ENCODE results near the gene ROPN1L. TPM values are rescaled to one million over a fixed set of nuclear protein-coding genes. Genes with fewer than 3 reads are reported as not detected.

ROPN1L gene
- total and polyA plus RNA-seq, 10 of the 15 experiments (the other 5 are each of a cell fraction or from before 2014, with no cell fraction given): 0.07 to 0.38 (median 0.22) TPM; not detected in 6

- Histone ChIP-seq H3K9ac (ENCODE audit: control insufficient read depth, insufficient read depth, low read length) (no peak overlapping the region), H3K4me1 (ENCODE audit: control insufficient read depth, insufficient read depth, low read length) (no peaks in the 10 kb centered on the region), H3K27ac (ENCODE audit: control insufficient read depth, insufficient read depth) (no peak overlapping the region), H3K79me2 (ENCODE audit: control insufficient read depth, insufficient read depth, low read length) (no peaks in the 10 kb centered on the region), H3K27me3 (replicated peaks in 1 of 2; ENCODE audit: control insufficient read depth in 2 of 2, insufficient read depth in 2 of 2, low read length in 1 of 2) (no peaks in the 10 kb centered on the region), H2AFZ (ENCODE audit: control insufficient read depth, low read depth, low read length) (no peak overlapping the region), H4K20me1 (ENCODE audit: control insufficient read depth, insufficient read depth) (no peaks in the 10 kb centered on the region), H3K36me3 (ENCODE audit: control insufficient read depth in 2 of 2, insufficient read depth in 2 of 2, low read length in 1 of 2) (no peaks in the 10 kb centered on the region), H3K9me3 (replicated peaks; ENCODE audit: control insufficient read depth, insufficient read depth, low read length) (no peaks in the 10 kb centered on the region), H3K4me2 (ENCODE audit: control insufficient read depth, insufficient read depth) (no peak overlapping the region), H3K4me3 (no peak overlapping the region)
- DNase-seq (ENCODE audit: low read depth, low spot score): no peak
- intact Hi-C loops (cut with micrococcal nuclease; ENCODE audit: unreplicated experiment): no loop called here
- CTCF ChIA-PET: no interaction called here
- no TSS peak for BruUV-seq (replicated peaks)
- RAD21 ChIA-PET (ENCODE audit: unreplicated experiment): no interaction called here
- in situ Hi-C loops (cut with MboI): no loop called here
- no peak for ATAC-seq
- no peak for FAIRE-seq
- SMC1A ChIA-PET (ENCODE audit: uncharacterized antibody, unreplicated experiment): no interaction called here
- POLR2A ChIA-PET: no interaction called here
- WGBS (ENCODE audit: insufficient coverage, insufficient replicate concordance, low lambda C conversion rate, missing lambda C conversion rate): 43% methylated on average over 10 of the region's 10 CpGs
- no peak for TF ChIP-seq CHD1 (IDR thresholded peaks at IDR 0.05; ENCODE audit: low read depth, low read length)
- TF ChIP-seq, protein P1, sequence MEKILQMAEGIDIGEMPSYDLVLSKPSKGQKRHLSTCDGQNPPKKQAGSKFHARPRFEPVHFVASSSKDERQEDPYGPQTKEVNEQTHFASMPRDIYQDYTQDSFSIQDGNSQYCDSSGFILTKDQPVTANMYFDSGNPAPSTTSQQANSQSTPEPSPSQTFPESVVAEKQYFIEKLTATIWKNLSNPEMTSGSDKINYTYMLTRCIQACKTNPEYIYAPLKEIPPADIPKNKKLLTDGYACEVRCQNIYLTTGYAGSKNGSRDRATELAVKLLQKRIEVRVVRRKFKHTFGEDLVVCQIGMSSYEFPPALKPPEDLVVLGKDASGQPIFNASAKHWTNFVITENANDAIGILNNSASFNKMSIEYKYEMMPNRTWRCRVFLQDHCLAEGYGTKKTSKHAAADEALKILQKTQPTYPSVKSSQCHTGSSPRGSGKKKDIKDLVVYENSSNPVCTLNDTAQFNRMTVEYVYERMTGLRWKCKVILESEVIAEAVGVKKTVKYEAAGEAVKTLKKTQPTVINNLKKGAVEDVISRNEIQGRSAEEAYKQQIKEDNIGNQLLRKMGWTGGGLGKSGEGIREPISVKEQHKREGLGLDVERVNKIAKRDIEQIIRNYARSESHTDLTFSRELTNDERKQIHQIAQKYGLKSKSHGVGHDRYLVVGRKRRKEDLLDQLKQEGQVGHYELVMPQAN (conservative IDR thresholded peaks at IDR 0.05): no peak
- no peak for TF ChIP-seq ZNF622 (IDR thresholded peaks at IDR 0.05)
- no peak for TF ChIP-seq YBX1 (IDR thresholded peaks at IDR 0.05)
- no peak for TF ChIP-seq STAT3 (IDR thresholded peaks at IDR 0.05; ENCODE audit: low read depth, low read length)
- TF ChIP-seq SPI1 (IDR thresholded peaks at IDR 0.05; ENCODE audit: borderline replicate concordance, insufficient read depth, low read depth, low read length): no peak
- TF ChIP-seq RAD21 (IDR thresholded peaks at IDR 0.05; ENCODE audit: insufficient read depth, low read depth, low read length): no peak
- no peak for TF ChIP-seq EGR1 (IDR thresholded peaks at IDR 0.05; ENCODE audit: borderline replicate concordance in 1 of 2, low read depth in 2 of 2, low read length in 2 of 2)
- TF ChIP-seq GATAD2B (conservative IDR thresholded peaks at IDR 0.05; ENCODE audit: low read depth): no peak
- no peak for TF ChIP-seq POU2F2 (IDR thresholded peaks at IDR 0.05; ENCODE audit: borderline replicate concordance, low read depth, low read length)
- TF ChIP-seq NR2C1 (IDR thresholded peaks at IDR 0.05): no peak
- no peak for TF ChIP-seq POLR2AphosphoS2 (IDR thresholded peaks at IDR 0.05; ENCODE audit: low read depth, low read length)
- no peak for TF ChIP-seq MEF2A (IDR thresholded peaks at IDR 0.05; ENCODE audit: insufficient read depth, low read depth, low read length)
- TF ChIP-seq ZNF24 (IDR thresholded peaks at IDR 0.05): no peak
- TF ChIP-seq, protein P2, sequence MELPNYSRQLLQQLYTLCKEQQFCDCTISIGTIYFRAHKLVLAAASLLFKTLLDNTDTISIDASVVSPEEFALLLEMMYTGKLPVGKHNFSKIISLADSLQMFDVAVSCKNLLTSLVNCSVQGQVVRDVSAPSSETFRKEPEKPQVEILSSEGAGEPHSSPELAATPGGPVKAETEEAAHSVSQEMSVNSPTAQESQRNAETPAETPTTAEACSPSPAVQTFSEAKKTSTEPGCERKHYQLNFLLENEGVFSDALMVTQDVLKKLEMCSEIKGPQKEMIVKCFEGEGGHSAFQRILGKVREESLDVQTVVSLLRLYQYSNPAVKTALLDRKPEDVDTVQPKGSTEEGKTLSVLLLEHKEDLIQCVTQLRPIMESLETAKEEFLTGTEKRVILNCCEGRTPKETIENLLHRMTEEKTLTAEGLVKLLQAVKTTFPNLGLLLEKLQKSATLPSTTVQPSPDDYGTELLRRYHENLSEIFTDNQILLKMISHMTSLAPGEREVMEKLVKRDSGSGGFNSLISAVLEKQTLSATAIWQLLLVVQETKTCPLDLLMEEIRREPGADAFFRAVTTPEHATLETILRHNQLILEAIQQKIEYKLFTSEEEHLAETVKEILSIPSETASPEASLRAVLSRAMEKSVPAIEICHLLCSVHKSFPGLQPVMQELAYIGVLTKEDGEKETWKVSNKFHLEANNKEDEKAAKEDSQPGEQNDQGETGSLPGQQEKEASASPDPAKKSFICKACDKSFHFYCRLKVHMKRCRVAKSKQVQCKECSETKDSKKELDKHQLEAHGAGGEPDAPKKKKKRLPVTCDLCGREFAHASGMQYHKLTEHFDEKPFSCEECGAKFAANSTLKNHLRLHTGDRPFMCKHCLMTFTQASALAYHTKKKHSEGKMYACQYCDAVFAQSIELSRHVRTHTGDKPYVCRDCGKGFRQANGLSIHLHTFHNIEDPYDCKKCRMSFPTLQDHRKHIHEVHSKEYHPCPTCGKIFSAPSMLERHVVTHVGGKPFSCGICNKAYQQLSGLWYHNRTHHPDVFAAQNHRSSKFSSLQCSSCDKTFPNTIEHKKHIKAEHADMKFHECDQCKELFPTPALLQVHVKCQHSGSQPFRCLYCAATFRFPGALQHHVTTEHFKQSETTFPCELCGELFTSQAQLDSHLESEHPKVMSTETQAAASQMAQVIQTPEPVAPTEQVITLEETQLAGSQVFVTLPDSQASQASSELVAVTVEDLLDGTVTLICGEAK (IDR thresholded peaks at IDR 0.05; ENCODE audit: borderline replicate concordance): no peak
Observed at GRCh38 chr5:10511741-10512640, 70.3 kb downstream of the ROPN1L start.

All from GM12878 (cell line).